Measurements from ENCODE around the gene TAF10.

The TAF10 gene

GRCh38 chr11:6583584-6583983, 28.4 kb downstream of the TAF10 start:
- CTCF ChIA-PET: no interaction called here
- Mint-ChIP-seq H3K27ac (no peak overlapping the region), H3K27me3 (no peaks in the 10 kb centered on the region), H3K9me3 (peaks cover 25% of the 10 kb centered on the region), H3K4me1 (no peaks in the 10 kb centered on the region), H3K4me3 (no peak overlapping the region), H3K36me3 (peaks cover 32% of the 10 kb centered on the region)
- no peak for DNase-seq

DNA sequence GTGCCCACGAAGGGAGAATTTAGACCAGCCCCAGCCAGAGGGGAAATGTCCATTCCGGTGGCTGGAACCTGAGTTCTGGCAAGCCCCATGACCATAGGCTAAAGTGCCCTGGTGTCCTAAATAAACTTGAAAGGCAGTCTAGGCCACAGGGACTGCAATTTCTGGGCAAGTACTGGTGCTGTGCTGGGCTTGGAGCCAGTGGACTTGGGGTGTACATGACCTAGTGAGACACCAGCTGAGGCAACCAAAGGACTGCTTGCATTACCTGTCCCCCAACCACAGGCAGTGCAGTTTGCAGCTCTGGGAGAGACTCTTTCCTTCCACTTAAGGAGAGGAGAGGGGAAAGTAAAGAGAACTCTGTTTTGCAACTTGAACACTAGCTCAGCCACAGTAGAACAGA, 32.3 kb downstream of the TAF10 start:
- Mint-ChIP-seq H3K36me3 (peaks cover 25% of the 10 kb centered on the region), H3K27me3 (no peaks in the 10 kb centered on the region)

GRCh38 chr11:6578134-6578533, 33.9 kb downstream of the TAF10 start:
- Mint-ChIP-seq H3K27me3 (no peaks in the 10 kb centered on the region), H3K4me1 (no peaks in the 10 kb centered on the region), H3K4me3 (no peak overlapping the region), H3K27ac (no peak overlapping the region), H3K36me3 (peaks cover 11% of the 10 kb centered on the region), H3K9me3 (peaks cover 8% of the 10 kb centered on the region)
- CTCF ChIA-PET: interaction anchor here (1.1 to 1.6 kb wide), 2 partner anchors 15 to 47 kb away, joined by 3 read pairs; no protein-coding TSS in a partner anchor
- DNase-seq: no peak

More for the DNA sequence above, 32.3 kb downstream of the TAF10 start:
- Mint-ChIP-seq H3K27ac (no peak overlapping the region), H3K4me1 (no peaks in the 10 kb centered on the region), H3K4me3 (no peak overlapping the region), H3K9me3 (peaks cover 21% of the 10 kb centered on the region)
- DNase-seq: no peak
- CTCF ChIA-PET: interaction anchor here (1.1 to 1.2 kb wide), 2 partner anchors 104 to 328 kb away, joined by 3 to 4 read pairs; partner anchors contain the start of gene MRPL17

DNA sequence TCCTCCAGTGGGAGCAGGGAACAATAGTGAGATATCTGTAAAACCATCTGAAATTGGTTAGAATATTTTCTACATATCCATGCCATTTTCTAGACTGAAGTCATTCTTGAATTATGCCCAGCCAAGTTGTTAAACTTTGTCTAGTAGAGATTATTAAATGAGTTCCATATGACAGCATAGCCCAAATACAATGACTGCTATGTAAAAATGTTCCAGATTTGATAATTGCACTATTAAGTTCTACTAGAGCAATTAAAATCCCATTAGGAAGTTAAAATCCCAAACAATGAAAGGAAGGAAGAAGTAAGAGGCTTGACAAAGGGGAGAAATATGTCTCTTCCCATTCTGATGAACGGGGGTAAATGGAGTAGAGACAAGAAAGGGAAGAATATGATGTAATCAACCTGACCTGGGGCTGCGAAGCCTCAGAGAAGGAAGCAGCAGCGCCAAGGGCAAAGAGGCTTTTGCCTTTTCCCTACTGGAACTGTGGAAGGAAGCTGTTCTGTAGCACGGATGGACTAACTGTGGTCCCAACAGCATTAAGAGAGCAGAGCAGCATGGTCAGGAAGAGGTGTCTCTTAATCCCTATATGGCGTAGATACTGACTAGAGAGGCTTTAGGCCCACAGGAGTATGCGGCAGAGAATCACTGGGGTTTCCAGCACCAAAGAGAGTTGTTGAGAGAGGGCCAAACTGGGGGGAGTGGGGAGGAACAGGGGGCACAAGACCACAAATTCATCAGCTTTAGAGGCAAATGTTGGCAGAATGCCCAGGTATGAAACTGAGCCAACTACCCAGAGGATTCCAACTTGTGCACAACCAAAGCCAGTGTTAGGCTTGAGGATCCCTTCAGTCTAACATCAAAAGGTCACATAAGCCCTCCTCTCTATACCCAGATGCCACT, 35.3 kb downstream of the TAF10 start:
- Mint-ChIP-seq H3K27ac (no peak overlapping the region), H3K27me3 (no peaks in the 10 kb centered on the region), H3K4me1 (no peaks in the 10 kb centered on the region), H3K9me3 (no peaks in the 10 kb centered on the region), H3K4me3 (no peak overlapping the region), H3K36me3 (peaks cover 3% of the 10 kb centered on the region)
- no peak for DNase-seq
- CTCF ChIA-PET: interaction anchor here (0.6 to 1.6 kb wide), 2 partner anchors 16 to 20 kb away, joined by 3 read pairs; no protein-coding TSS in a partner anchor

DNA sequence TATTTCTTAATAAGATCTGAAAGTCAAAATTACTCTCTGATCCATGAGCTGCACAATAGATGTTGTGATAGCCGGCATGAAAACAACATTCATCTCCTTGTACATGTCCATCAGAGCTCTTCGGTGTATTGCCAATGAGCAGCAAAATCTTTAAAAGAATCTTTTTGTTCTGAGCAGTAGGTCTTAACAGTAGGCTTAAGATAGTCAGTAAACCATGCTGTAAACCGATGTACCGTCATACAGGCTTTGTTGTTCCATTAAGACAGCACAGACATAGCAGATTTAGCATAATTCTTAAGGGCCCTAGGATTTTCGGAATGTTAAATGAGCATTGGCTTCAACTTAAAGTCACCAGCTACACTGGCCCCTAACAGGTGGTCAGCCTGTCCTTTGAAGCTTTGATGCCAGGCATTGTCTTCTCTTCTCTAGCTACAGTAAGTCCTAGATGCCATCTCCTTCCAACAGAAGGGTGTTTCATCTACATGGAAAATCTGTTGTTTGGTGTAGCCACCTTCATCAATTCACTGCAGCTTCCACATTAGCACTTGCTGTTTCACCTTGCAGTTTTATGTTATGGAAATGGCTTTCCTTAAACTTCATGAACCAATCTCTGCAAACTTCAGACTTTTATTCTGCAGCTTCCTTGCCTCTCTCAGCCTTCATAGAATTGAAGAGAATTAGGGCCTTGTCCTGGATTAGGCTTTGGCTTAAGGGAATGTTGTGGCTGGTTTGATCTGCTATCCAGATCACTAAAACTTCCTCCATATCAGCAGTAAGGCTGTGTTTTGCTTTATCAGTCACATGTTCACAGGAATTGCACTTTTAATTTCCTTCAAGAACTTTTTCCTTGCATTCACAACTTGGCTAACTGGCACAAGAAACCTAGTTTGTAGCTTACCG, 37.0 kb downstream of the TAF10 start:
- Mint-ChIP-seq H3K9me3 (no peaks in the 10 kb centered on the region), H3K27ac (no peak overlapping the region), H3K4me1 (no peaks in the 10 kb centered on the region), H3K36me3 (peaks cover 2% of the 10 kb centered on the region), H3K27me3 (no peaks in the 10 kb centered on the region), H3K4me3 (no peak overlapping the region)
- DNase-seq: no peak
- CTCF ChIA-PET: no interaction called here

GRCh38 chr11:6572215-6572614, 39.8 kb downstream of the TAF10 start:
- H3K9me3 Mint-ChIP-seq: no peaks in the 10 kb centered on the region
- no peak overlapping the region for H3K27ac Mint-ChIP-seq
- no peak overlapping the region for H3K4me3 Mint-ChIP-seq
- DNase-seq: no peak
- H3K36me3 Mint-ChIP-seq: peaks cover 5% of the 10 kb centered on the region
- no peaks in the 10 kb centered on the region for H3K4me1 Mint-ChIP-seq
- CTCF ChIA-PET: no interaction called here
- H3K27me3 Mint-ChIP-seq: no peaks in the 10 kb centered on the region

DNA sequence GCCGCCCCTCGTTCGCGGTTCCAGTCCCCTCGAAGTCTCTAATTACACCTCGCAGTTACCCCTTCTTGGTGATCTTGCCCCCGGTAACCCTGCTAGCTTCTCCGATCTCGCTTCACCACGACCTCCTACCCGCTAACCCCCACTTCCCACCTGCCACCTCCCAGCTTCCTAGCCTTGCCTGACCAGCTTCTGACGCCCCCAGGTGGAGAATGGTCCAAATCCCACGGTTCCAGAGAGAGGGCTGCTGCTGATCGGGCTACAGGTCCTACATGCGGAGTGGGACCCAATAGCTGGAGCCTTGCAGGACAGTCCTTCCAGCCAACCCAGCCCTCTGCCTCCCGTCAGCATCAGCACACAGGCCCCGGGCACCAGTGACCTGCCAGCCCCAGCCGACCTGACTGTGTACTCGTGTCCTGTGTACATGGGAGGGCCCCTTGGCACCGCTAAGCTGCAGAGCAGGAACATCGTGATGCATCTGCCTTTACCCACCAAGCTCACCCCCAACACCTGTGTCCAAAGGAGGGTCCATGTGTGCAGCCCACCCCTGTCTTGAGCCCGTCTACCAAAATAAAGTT, 40.5 kb downstream of the TAF10 start:
- no peak for DNase-seq
- CTCF ChIA-PET: no interaction called here
- no peaks in the 10 kb centered on the region for H3K4me1 Mint-ChIP-seq

GRCh38 chr11:6570691-6571427, 41.2 kb downstream of the TAF10 start:
- no peaks in the 10 kb centered on the region for H3K4me1 Mint-ChIP-seq
- no peaks in the 10 kb centered on the region for H3K27me3 Mint-ChIP-seq
- CTCF ChIA-PET: no interaction called here

More for the DNA sequence above, 40.5 kb downstream of the TAF10 start:
- Mint-ChIP-seq H3K4me3 (no peak overlapping the region), H3K27me3 (no peaks in the 10 kb centered on the region), H3K9me3 (no peaks in the 10 kb centered on the region), H3K27ac (no peak overlapping the region), H3K36me3 (peaks cover 5% of the 10 kb centered on the region)

DNA sequence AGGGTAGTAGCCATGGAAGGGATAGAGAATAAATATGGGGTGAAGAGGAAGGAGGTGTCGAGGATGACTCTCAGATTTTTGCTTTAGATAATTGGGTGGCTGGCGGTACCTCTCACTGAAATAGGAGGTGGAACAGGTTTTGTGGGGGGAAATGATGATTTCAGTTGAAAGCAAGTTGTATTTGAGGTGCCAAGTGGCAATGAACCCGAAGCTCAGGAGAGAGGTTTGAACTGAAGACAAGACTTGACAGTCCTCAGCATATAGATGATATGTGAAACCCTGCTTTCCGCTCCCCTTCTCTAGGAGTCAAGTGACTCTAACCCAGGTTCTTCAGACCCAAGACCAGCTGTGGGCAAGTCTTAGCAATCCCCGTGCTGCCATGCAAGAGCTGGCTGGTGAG, 42.3 kb downstream of the TAF10 start:
- Mint-ChIP-seq H3K36me3 (peaks cover 5% of the 10 kb centered on the region), H3K9me3 (no peaks in the 10 kb centered on the region), H3K27ac (peak overlapping the region; percentile 63), H3K4me1 (no peaks in the 10 kb centered on the region), H3K27me3 (no peaks in the 10 kb centered on the region), H3K4me3 (no peak overlapping the region)
- CTCF ChIA-PET: no interaction called here
- no peak for DNase-seq

More at GRCh38 chr11:6570691-6571427, 41.2 kb downstream of the TAF10 start:
- no peak for DNase-seq
- no peaks in the 10 kb centered on the region for H3K9me3 Mint-ChIP-seq
- H3K27ac Mint-ChIP-seq: no peak overlapping the region
- H3K36me3 Mint-ChIP-seq: peaks cover 5% of the 10 kb centered on the region
- H3K4me3 Mint-ChIP-seq: no peak overlapping the region

DNA sequence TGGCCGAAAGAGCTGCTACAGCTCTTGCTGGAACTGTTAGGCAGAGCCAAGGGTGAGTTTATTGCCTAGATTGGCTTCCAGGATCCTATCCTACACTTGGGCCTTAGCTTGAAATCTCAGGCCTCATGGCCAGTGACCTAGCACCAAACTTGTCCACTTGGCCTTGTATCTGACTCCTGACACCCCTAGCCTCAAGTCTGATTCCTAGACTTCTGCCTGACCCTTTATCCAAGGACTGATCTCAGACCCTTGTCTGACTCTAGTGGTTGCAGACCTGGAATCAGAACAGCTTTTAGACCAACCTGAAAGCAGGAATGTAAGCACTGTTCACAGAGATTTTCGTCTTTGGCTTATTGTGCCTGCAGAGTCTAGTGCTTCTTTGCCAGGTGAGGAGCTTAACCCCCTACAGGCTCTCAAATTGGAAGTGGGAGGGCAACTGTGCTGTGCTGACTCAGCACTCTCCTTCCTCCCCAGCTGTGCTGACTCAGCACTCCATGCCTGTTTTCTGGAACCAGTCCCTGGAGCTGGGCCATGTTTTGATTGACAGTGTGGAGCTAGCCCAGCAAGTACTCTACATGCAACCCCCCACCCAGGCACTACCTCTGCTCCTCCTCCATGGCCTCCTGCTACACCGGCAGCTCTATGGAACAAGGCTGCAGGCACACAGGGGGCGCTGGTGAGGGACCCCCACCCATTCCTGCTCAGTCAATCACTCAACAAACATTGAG, 43.7 kb downstream of the TAF10 start:
- H3K27ac Mint-ChIP-seq: no peak overlapping the region
- H3K4me1 Mint-ChIP-seq: no peaks in the 10 kb centered on the region
- no peaks in the 10 kb centered on the region for H3K27me3 Mint-ChIP-seq
- no peak for DNase-seq
- CTCF ChIA-PET: no interaction called here
- no peak overlapping the region for H3K4me3 Mint-ChIP-seq
- H3K9me3 Mint-ChIP-seq: no peaks in the 10 kb centered on the region
- peaks cover 5% of the 10 kb centered on the region for H3K36me3 Mint-ChIP-seq

GRCh38 chr11:6567371-6567745, 44.7 kb downstream of the TAF10 start:
- CTCF ChIA-PET: no interaction called here
- H3K27ac Mint-ChIP-seq: no peak overlapping the region
- DNase-seq: no peak
- no peaks in the 10 kb centered on the region for H3K27me3 Mint-ChIP-seq
- no peak overlapping the region for H3K4me3 Mint-ChIP-seq
- H3K9me3 Mint-ChIP-seq: no peaks in the 10 kb centered on the region
- H3K4me1 Mint-ChIP-seq: no peaks in the 10 kb centered on the region
- peaks cover 4% of the 10 kb centered on the region for H3K36me3 Mint-ChIP-seq

- no peak overlapping the region for H3K4me3 Mint-ChIP-seq
- DNase-seq: no peak
- no peak overlapping the region for H3K27ac Mint-ChIP-seq
- H3K9me3 Mint-ChIP-seq: no peaks in the 10 kb centered on the region
- H3K4me1 Mint-ChIP-seq: no peaks in the 10 kb centered on the region
- CTCF ChIA-PET: no interaction called here
- H3K27me3 Mint-ChIP-seq: no peaks in the 10 kb centered on the region
- H3K36me3 Mint-ChIP-seq: peaks cover 4% of the 10 kb centered on the region
These were observed 45.2 kb downstream of the TAF10 start for GRCh38 chr11:6566704-6567370.

Measured in activated naive CD4-positive, alpha-beta T cell treated with anti-CD3 and anti-CD28 coated beads, Interleukin-2, amount 10 ng/mL, durations not matched to agents 7 days and 5 days (primary cell).